ENCODE results near the gene CALD1.

Gene CALD1

DNA sequence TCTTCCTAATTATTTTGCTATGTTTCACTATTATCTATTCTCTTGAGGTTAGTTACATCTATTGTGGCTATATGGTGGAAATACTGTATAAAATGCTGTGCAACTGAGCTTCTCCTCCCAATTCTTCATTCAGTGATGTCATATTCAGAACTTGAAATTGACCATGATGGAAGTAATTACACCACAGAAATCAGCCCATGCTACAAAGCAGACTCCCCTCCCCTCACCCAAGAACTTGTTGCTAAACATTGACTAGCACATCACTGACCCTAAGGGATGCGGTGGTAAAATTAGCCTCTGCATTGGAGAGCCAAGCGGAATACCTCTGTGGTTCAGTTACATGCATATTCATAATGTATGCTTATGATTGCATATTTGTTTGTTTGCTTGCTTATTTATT, 8.8 kb downstream of the CALD1 start:
- DNase-seq (ENCODE audit: low spot score) = no peak

GRCh38 chr7:134789967-134790685, 10.7 kb downstream of the CALD1 start:
- DNase-seq (ENCODE audit: low spot score) = no peak

DNA sequence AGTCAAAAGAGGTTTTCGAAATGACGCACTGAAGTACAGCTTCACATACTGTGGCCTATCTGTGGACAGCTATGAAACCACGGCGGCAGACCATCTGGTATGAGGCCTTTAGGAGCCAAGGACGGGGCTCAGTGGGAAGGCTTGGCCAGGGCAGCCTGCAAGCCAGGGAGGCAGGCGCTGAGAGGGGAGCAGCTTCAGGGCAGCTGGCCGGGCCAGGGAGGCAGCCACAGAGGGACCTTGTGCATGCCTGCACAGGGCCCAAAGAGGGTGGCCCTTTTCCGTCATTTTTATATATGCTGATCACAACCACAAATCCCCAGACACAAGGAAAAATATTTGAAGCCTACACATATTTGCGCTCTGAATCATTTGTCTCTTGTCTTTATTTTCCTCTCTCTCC, 13.5 kb downstream of the CALD1 start:
- no peak for DNase-seq (ENCODE audit: low spot score)

GRCh38 chr7:134795231-134795630, 15.8 kb downstream of the CALD1 start:
- no peak for DNase-seq (ENCODE audit: low spot score)

- DNase-seq (ENCODE audit: low spot score) = no peak
Observed at GRCh38 chr7:134798155-134798554, 18.7 kb downstream of the CALD1 start.

GRCh38 chr7:134799377-134799776, 19.9 kb downstream of the CALD1 start:
- DNase-seq (ENCODE audit: low spot score) = no peak

- DNase-seq (ENCODE audit: low spot score) = no peak
Observed at GRCh38 chr7:134802762-134803161, 23.3 kb downstream of the CALD1 start.

DNA sequence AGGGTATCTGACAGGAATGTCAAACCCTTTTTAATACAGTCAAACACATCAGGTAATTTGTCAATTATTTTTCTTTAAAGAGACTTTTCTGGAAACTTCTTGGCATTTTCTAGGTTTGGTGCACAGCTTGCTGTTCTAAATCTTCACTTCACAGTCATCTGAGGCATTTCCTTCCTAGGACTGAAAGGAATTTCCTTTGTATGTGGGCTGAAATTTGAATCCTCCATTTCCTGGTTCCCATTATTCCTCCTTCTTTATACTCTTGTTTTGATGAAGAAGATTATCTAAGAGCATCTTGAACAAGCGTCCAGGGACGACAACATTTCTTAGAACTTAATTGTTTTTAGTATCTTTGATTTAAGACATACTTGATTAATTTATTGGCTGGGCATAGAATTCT, 24.9 kb downstream of the CALD1 start:
- DNase-seq (ENCODE audit: low spot score) = no peak

DNA sequence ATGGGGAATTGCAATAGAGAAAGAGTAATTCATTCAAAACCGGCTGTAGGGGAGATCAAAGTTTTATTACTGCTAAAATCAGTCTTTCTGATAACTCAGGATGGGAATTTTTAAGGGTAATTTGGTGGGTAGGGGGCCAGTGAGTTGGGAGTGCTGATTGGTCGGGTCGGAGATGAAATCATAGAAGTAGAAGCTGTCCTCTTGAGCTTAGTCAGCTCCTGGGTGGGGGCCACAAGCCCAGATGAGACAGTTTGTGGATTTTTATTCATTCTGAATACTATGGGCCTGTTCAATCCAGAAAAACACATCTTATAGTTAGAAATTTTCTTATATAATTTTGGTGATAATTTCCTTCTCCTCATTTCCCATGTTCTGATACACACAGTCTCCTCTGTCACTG, 25.4 kb downstream of the CALD1 start:
- DNase-seq (ENCODE audit: low spot score) = no peak

DNA sequence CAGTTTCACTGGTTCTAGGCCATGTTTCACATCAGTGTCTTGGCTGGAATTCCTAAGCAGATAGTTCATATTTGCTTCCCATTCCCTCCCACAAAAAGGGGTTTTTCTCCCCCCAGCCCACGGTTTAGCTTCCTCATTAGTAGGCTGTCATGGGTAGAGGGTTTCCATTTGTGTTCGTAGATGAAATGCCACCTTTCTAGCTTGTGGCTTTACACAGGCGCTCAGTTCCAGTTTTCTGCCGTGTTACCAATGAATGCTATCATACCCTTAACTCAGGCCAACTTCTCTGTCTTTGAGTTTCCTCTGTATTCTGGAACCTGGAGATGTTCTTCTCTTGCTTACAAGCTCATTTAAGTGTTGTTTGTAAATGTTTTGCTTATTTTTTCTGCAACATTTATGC, 26.8 kb downstream of the CALD1 start:
- no peak for DNase-seq (ENCODE audit: low spot score)

- no peak for DNase-seq (ENCODE audit: low spot score)
Observed at GRCh38 chr7:134809616-134810015, 30.2 kb downstream of the CALD1 start.

- no peak for DNase-seq (ENCODE audit: low spot score)
Observed at GRCh38 chr7:134811765-134812164, 32.3 kb downstream of the CALD1 start.

- no peak for DNase-seq (ENCODE audit: low spot score)
Observed at GRCh38 chr7:134813663-134814396, 34.4 kb downstream of the CALD1 start.

- DNase-seq (ENCODE audit: low spot score) = no peak
Observed at GRCh38 chr7:134814730-134815364, 35.4 kb downstream of the CALD1 start.

GRCh38 chr7:134818613-134819345, 39.3 kb downstream of the CALD1 start:
- no peak for DNase-seq (ENCODE audit: low spot score)

DNA sequence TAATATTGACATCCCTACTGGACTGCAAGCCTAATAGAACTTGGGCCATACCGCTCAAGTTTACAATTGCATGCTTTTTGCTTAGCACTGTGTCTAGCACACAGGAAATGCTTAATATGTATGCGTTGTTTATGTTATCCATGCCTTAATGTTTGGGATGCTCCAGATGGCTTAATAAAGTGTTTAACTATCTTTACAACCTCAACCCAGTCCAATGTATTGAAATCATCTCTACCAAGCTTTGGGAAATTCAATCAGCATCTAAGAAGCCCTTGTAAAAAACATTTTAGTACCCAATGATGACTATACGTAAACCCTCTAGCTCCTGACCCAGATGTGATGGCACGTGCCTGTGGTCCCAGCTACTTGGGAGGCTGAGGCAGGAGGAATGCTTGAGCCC, 40.0 kb downstream of the CALD1 start:
- no peak for DNase-seq (ENCODE audit: low spot score)

DNA sequence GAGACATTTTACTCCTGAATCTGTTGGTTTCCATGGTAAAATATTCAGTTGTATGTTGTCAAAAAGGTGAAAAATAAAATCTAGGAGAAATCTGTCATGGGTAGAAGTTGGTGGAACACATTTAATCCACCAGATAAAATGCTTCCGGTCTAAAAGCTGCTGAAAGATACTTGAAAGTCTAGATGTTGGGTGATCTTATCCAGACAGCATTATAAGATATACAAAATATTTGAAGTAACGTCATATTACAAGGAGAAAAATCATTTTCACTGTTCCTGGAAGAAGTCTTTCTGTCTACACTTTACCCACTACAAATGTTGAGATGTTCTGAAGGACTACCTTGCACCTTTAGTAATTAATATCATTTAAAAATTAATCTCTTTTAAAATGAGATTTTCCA, 40.9 kb downstream of the CALD1 start:
- no peak for DNase-seq (ENCODE audit: low spot score)

DNA sequence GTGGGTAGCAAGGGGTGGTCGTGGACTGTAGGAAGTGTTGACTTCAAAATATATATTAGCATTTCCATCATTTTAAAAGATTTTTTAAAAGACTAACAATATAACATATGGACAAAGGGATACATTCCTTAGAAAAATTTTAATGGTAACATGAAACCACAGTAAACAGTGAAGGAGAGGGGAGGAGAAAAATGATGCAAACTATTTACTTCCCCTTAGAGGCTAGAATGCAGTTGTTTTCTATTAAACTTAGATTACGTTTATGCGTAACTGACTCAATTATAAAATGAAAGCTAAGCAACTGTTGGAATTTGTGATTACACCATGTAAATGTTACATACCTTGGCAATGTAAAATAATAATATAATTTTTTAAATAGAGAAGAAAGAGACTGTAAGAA, 41.3 kb downstream of the CALD1 start:
- DNase-seq (ENCODE audit: low spot score) = no peak

DNA sequence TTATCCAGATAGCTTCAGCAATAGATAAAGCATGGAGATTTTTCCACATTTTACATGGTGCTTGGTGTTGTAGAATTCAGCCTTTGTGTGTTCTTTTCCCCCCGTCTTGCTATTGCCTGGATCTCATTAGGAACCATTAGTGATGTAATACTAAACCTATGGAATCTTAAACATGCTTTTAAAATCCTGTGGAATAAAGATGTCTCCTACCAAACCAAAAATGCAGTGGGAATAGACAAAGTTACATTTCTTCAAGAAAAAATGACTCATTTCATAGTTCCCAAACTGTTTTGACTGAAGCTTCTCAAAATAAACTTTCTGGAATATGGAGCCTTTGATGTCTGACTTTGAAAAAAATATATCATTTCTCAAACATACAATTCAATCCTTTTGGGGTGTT, 44.0 kb downstream of the CALD1 start:
- DNase-seq (ENCODE audit: low spot score) = no peak

DNA sequence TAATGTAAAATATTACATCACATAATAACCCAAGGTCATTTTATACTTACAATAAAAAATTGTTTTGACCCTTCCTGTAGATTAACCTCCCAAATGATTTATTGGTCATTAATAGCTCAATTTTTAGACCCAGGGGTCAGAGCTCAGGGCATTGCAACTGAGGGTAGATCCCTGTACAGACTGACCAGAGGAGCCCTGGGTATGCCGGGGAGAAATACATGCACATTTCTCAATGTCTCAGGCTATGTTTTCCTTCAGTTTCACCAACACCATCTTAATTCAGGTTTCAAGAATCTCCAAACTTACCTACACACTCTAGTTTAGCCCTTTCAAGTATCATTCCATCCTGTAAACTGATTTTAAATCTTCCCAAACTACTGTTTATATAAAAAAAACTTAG, 46.2 kb downstream of the CALD1 start:
- DNase-seq (ENCODE audit: low spot score) = no peak

- no peak for DNase-seq (ENCODE audit: low spot score)
Observed at GRCh38 chr7:134826105-134826504, 46.7 kb downstream of the CALD1 start.

DNA sequence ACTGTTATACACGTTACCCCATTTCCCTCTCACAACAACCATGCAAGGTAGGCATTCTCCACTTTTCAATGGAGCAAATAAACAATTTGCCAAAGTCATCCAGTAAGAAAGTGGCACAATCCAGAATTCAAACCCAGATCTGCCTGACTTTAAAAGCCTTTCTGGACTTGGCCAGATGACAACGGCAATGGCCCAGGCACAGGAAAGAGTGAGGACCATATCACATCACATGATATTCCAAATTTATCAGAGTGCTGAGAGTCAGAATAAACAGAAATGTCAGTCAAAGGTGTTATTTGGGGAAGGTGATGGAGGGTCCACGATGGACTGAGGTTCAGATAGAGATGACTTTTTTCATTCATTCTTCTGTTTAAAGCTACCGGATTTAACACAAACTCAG, 48.0 kb downstream of the CALD1 start:
- DNase-seq (ENCODE audit: low spot score) = no peak

DNA sequence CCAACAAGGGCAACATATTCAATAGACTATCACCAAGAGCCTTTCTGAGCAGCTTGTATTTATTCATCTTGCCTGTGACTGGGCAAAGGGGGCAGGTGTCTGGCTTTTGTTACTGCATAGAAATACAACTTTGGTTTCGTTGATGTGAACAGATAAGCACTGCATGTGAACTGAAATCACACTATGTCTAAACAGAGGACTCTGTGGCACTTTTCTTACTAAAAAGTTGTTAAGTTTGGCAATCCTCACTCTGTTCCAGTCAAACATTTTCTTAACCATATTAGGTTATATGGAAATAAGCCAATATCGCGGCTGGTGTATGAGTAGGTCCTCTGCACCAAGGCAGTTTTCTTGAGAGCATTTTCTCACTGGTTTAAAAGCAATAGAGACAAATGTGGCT, 48.5 kb downstream of the CALD1 start:
- no peak for DNase-seq (ENCODE audit: low spot score)

Data from NAMALWA (cell line).